DOHH2 (cell line): ENCODE measurements around the gene RPRD1B.
A peak's percentile ranks its signal among the peaks of the same experiment; 100 is the strongest.

Source experiments
- H3F3A ChIP-seq: fragments of 200-600 bp; sonication (generic), shearing (Covaris generic); 2 replicates; pipeline ENCODE4 v1.6.0; 2016; ENCODE audit warnings: antibody characterized with exemption, mild to moderate bottlenecking; ENCODE audit not compliant: control insufficient read depth, insufficient read depth
- H3K27ac ChIP-seq: fragments of 200-600 bp; sonication (generic); 2 replicates; pipeline ENCODE4 v1.5.1; 2014; ENCODE audit warnings: low read depth, mild to moderate bottlenecking, low read length, moderate library complexity
- H3K27me3 ChIP-seq: fragments of 200-600 bp; sonication (generic); 2 replicates; pipeline ENCODE4 v1.6.1; 2014; ENCODE audit warnings: mild to moderate bottlenecking, low read length, mixed read lengths; ENCODE audit not compliant: control insufficient read depth
- H3K36me3 ChIP-seq: fragments of 200-600 bp; sonication (generic); 2 replicates; pipeline ENCODE4 v1.6.1; 2014; ENCODE audit warnings: mild to moderate bottlenecking, low read length, moderate library complexity, mixed read lengths; ENCODE audit not compliant: control insufficient read depth
- H3K4me1 ChIP-seq: fragments of 200-600 bp; sonication (generic); 2 replicates; pipeline ENCODE4 v1.6.1; 2014; ENCODE audit warnings: mild to moderate bottlenecking, low read length, mixed read lengths; ENCODE audit not compliant: control insufficient read depth
- H3K4me2 ChIP-seq: fragments of 200-600 bp; sonication (generic); 2 replicates; pipeline ENCODE4 v1.6.0; 2014; ENCODE audit warnings: mild to moderate bottlenecking, low read length, moderate library complexity
- H3K4me3 ChIP-seq: fragments of 200-600 bp; sonication (generic); 2 replicates; pipeline ENCODE4 v1.5.1; 2014; ENCODE audit warnings: mild to moderate bottlenecking, low read length, mixed read lengths
- H3K79me2 ChIP-seq: fragments of 200-600 bp; sonication (generic); 2 replicates; pipeline ENCODE4 v1.6.1; 2014; ENCODE audit warnings: mild to moderate bottlenecking, low read length, mixed read lengths; ENCODE audit not compliant: control insufficient read depth
- H3K9me2 ChIP-seq: fragments of 200-600 bp; sonication (generic); replicated peaks from 2 replicates; pipeline ENCODE4 v1.6.1; 2014; ENCODE audit warnings: mild to moderate bottlenecking, low read length, mixed read lengths; ENCODE audit not compliant: control insufficient read depth
- H3K9me3 ChIP-seq: fragments of 200-600 bp; sonication (generic); 2 replicates; pipeline ENCODE4 v1.6.1; 2014; ENCODE audit warnings: antibody characterized with exemption, low read length, mixed read lengths; ENCODE audit not compliant: control insufficient read depth, insufficient read depth
- H4K20me1 ChIP-seq: fragments of 200-600 bp; sonication (generic); 2 replicates; pipeline ENCODE4 v1.6.0; 2014; ENCODE audit warnings: low read depth, mild to moderate bottlenecking, antibody characterized with exemption, low read length, moderate library complexity; ENCODE audit not compliant: control insufficient read depth, insufficient read depth
- EZH2phosphoT487 ChIP-seq: fragments of 200-600 bp; sonication (generic); IDR thresholded peaks from 2 replicates; pipeline ENCODE4 v1.6.1; 2017; ENCODE audit warnings: borderline replicate concordance, mild to moderate bottlenecking, antibody characterized with exemption, low read length, moderate library complexity, mixed read lengths
- TF ChIP-seq, protein P1 (sequence below): fragments of 200-600 bp; sonication (generic); IDR thresholded peaks from one replicate; pipeline ENCODE4 v1.5.1; 2014; ENCODE audit warnings: antibody characterized with exemption, mild to moderate bottlenecking, low read depth, low read length; ENCODE audit not compliant: poor library complexity, severe bottlenecking

RPRD1B gene

GRCh38 chr20:38067717-38068365 lies 34.3 kb downstream of the RPRD1B start:
- H3K9me2 ChIP-seq: no peaks in the 10 kb centered on the region
- no peak overlapping the region for H3K4me2 ChIP-seq
- no peak overlapping the region for H3K4me3 ChIP-seq
- no peaks in the 10 kb centered on the region for H3K27me3 ChIP-seq
- no peak for TF ChIP-seq EZH2phosphoT487
- TF ChIP-seq, protein P1, sequence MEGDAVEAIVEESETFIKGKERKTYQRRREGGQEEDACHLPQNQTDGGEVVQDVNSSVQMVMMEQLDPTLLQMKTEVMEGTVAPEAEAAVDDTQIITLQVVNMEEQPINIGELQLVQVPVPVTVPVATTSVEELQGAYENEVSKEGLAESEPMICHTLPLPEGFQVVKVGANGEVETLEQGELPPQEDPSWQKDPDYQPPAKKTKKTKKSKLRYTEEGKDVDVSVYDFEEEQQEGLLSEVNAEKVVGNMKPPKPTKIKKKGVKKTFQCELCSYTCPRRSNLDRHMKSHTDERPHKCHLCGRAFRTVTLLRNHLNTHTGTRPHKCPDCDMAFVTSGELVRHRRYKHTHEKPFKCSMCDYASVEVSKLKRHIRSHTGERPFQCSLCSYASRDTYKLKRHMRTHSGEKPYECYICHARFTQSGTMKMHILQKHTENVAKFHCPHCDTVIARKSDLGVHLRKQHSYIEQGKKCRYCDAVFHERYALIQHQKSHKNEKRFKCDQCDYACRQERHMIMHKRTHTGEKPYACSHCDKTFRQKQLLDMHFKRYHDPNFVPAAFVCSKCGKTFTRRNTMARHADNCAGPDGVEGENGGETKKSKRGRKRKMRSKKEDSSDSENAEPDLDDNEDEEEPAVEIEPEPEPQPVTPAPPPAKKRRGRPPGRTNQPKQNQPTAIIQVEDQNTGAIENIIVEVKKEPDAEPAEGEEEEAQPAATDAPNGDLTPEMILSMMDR: no peak
- no peaks in the 10 kb centered on the region for H3K79me2 ChIP-seq
- H3K36me3 ChIP-seq: peaks cover 84% of the 10 kb centered on the region
- no peaks in the 10 kb centered on the region for H3K9me3 ChIP-seq
- H3F3A ChIP-seq: no peaks in the 10 kb centered on the region
- H4K20me1 ChIP-seq: peaks cover 7% of the 10 kb centered on the region; the same call in 1 of the 2 replicates
- H3K4me1 ChIP-seq: no peaks in the 10 kb centered on the region
- no peak overlapping the region for H3K27ac ChIP-seq

- H3F3A ChIP-seq: no peaks in the 10 kb centered on the region
- peaks cover 30% of the 10 kb centered on the region for H3K4me1 ChIP-seq
- H3K9me2 ChIP-seq: no peaks in the 10 kb centered on the region
- no peak overlapping the region for H3K4me2 ChIP-seq
- peaks cover 78% of the 10 kb centered on the region for H3K36me3 ChIP-seq
- H3K27me3 ChIP-seq: no peaks in the 10 kb centered on the region
- H4K20me1 ChIP-seq: no peaks in the 10 kb centered on the region; the same call in 1 of the 2 replicates
- H3K9me3 ChIP-seq: no peaks in the 10 kb centered on the region
- no peak overlapping the region for H3K27ac ChIP-seq
- H3K79me2 ChIP-seq: peaks cover 27% of the 10 kb centered on the region
- H3K4me3 ChIP-seq: no peak overlapping the region
- TF ChIP-seq, protein P1: no peak
- TF ChIP-seq EZH2phosphoT487: no peak
Observed at GRCh38 chr20:38072898-38073297, 39.4 kb downstream of the RPRD1B start.

DNA sequence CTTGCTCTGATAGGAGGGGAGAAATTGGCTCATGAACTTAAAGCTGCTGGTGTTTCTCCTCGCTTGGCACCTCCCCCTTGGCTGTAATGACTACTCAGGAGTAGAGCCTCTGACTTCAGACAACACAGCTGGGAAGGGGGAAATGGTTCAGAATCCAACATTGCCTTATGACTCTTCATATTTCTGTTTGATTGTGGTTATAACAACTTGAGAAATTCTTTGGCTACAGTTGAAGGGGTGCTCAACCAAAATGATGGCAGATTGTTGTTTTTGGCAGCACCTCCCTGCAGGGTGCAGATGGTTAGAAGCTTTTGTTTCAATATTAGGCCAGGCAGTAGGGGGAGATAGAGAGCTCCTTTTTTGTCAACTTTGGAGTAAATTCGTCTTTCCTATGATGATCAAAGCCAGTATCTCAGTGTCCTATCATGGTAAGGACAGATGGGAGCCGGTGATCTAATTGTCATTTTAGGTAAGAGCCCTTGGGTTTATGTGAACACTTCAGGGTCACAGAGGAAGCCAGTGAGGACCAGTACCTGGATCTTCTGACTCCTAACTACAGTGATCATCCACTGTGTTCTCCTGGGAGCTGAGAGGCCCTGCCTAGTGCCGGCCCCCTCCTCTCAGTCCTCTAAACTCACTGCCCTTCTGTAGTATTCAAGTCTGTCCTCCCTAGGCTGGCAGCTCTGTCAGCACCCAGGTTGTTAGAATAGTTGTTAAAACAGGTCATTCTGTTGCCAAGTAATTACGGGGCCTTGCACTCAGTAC lies 39.9 kb downstream of the RPRD1B start:
- TF ChIP-seq, protein P1: peak; percentile 78
- no peak for TF ChIP-seq EZH2phosphoT487
- Histone ChIP-seq H3K27ac (no peak overlapping the region), H3K36me3 (peaks cover 78% of the 10 kb centered on the region)

More for the DNA sequence above, 39.9 kb downstream of the RPRD1B start:
- Histone ChIP-seq H3K4me1 (peaks cover 30% of the 10 kb centered on the region), H3K9me3 (no peaks in the 10 kb centered on the region), H3K4me3 (no peak overlapping the region), H3F3A (no peaks in the 10 kb centered on the region), H3K9me2 (no peaks in the 10 kb centered on the region), H3K27me3 (no peaks in the 10 kb centered on the region), H4K20me1 (no peaks in the 10 kb centered on the region; the same call in 1 of the 2 replicates), H3K4me2 (no peak overlapping the region), H3K79me2 (peaks cover 28% of the 10 kb centered on the region)
